Measurements from ENCODE around the gene PREX1. TPM values are rescaled to one million over a fixed set of nuclear protein-coding genes. Genes with fewer than 3 reads are reported as not detected.
A peak's percentile ranks its signal among the peaks of the same experiment; 100 is the strongest.
"Not testable (repeated sequence)": the region's sequence is repeated elsewhere in the genome, so short reads cannot be mapped to it uniquely, and the experiment has no call there.

Gene PREX1
- total RNA-seq, 1 donor from 2014 or later: 78.2 TPM

GRCh38 chr20:48782053-48782452 is 45.7 kb downstream of the PREX1 start:
- H3K9me3 ChIP-seq: peaks cover 10% of the 10 kb centered on the region
- H3K27me3 ChIP-seq (ENCODE audit: low read depth): peaks cover 8% of the 10 kb centered on the region
- ATAC-seq (no peak), DNase-seq (no peak)
- no peaks in the 10 kb centered on the region for H3K36me3 ChIP-seq
- TF ChIP-seq, protein P1, sequence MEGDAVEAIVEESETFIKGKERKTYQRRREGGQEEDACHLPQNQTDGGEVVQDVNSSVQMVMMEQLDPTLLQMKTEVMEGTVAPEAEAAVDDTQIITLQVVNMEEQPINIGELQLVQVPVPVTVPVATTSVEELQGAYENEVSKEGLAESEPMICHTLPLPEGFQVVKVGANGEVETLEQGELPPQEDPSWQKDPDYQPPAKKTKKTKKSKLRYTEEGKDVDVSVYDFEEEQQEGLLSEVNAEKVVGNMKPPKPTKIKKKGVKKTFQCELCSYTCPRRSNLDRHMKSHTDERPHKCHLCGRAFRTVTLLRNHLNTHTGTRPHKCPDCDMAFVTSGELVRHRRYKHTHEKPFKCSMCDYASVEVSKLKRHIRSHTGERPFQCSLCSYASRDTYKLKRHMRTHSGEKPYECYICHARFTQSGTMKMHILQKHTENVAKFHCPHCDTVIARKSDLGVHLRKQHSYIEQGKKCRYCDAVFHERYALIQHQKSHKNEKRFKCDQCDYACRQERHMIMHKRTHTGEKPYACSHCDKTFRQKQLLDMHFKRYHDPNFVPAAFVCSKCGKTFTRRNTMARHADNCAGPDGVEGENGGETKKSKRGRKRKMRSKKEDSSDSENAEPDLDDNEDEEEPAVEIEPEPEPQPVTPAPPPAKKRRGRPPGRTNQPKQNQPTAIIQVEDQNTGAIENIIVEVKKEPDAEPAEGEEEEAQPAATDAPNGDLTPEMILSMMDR (IDR thresholded peaks at IDR 0.05): no peak
- intact Hi-C loops (cut with DNase I): no loop called here
- H3K4me1 ChIP-seq: peaks cover 56% of the 10 kb centered on the region
- no peak overlapping the region for H3K27ac ChIP-seq
- no peak overlapping the region for H3K4me3 ChIP-seq

GRCh38 chr20:48781634-48782033 is 46.2 kb downstream of the PREX1 start:
- intact Hi-C loops (cut with DNase I): no loop called here
- ATAC-seq: no peak

DNA sequence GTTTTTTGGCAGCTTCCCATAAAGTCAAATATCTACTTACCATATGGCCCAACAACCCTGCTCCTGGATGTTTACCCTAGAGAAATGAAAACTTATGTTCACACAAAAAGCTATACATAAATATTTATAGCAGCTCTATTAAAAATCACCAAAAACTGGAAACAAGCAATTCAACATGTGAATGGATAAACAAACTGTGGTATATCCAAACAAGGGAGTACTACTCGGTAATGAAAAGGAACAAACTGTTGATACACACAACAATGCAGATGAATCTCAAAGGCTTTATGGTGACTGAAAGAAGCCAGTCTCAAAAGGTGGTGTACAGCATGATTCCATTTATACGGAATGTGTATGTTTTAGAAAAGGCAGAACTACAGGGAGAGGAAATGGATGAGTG is 48.4 kb downstream of the PREX1 start:
- H3K27me3 ChIP-seq (ENCODE audit: low read depth): no peaks in the 10 kb centered on the region
- no peak overlapping the region for H3K27ac ChIP-seq
- ATAC-seq (no peak), DNase-seq (no peak)
- peaks cover 10% of the 10 kb centered on the region for H3K9me3 ChIP-seq
- H3K36me3 ChIP-seq: no peaks in the 10 kb centered on the region
- H3K4me1 ChIP-seq: peaks cover 59% of the 10 kb centered on the region
- intact Hi-C loops (cut with DNase I): no loop called here
- TF ChIP-seq, protein P1 (IDR thresholded peaks at IDR 0.05): no peak
- no peak overlapping the region for H3K4me3 ChIP-seq

More at GRCh38 chr20:48781634-48782033, 46.2 kb downstream of the PREX1 start:
- DNase-seq: no peak
- TF ChIP-seq, protein P1 (IDR thresholded peaks at IDR 0.05): no peak
- no peaks in the 10 kb centered on the region for H3K36me3 ChIP-seq
- H3K4me3 ChIP-seq: no peak overlapping the region
- peaks cover 8% of the 10 kb centered on the region for H3K27me3 ChIP-seq (ENCODE audit: low read depth)
- H3K27ac ChIP-seq: no peak overlapping the region
- peaks cover 56% of the 10 kb centered on the region for H3K4me1 ChIP-seq
- peaks cover 10% of the 10 kb centered on the region for H3K9me3 ChIP-seq

DNA sequence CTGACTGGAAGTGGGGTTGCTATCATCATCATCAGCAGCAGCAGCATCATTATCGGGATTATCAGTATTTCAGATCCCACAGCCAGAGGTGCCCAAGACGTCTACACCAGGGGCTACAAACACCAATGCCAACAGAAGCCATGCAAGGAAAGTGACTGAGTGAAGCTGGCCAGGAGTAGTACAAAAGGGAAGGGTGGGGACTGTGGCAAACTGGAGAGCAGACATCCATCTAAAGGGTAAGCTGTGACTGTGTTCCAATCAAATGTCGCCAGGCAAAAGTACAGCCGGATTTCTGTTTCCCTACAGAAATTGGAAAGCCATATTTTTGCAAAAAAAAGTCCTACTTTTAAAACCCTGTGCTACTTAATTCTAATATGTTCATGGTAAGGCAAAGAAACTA is 50.0 kb downstream of the PREX1 start:
- no peak overlapping the region for H3K27ac ChIP-seq
- DNase-seq: no peak
- H3K4me3 ChIP-seq: no peak overlapping the region
- ATAC-seq: no peak
- H3K36me3 ChIP-seq: no peaks in the 10 kb centered on the region
- no peaks in the 10 kb centered on the region for H3K27me3 ChIP-seq (ENCODE audit: low read depth)
- TF ChIP-seq, protein P1 (IDR thresholded peaks at IDR 0.05): no peak
- peaks cover 60% of the 10 kb centered on the region for H3K4me1 ChIP-seq
- intact Hi-C loops (cut with DNase I): no loop called here
- peaks cover 10% of the 10 kb centered on the region for H3K9me3 ChIP-seq

GRCh38 chr20:48777005-48777404 is 50.8 kb downstream of the PREX1 start:
- DNase-seq (no peak), ATAC-seq (peak in 1 of 2 donors; percentile 38)
- no peaks in the 10 kb centered on the region for H3K36me3 ChIP-seq
- intact Hi-C loops (cut with DNase I): no loop called here
- peaks cover 62% of the 10 kb centered on the region for H3K4me1 ChIP-seq
- peaks cover 10% of the 10 kb centered on the region for H3K9me3 ChIP-seq
- H3K27me3 ChIP-seq (ENCODE audit: low read depth): no peaks in the 10 kb centered on the region
- TF ChIP-seq, protein P1 (IDR thresholded peaks at IDR 0.05): no peak
- H3K27ac ChIP-seq: peak overlapping the region; percentile 62
- no peak overlapping the region for H3K4me3 ChIP-seq

DNA sequence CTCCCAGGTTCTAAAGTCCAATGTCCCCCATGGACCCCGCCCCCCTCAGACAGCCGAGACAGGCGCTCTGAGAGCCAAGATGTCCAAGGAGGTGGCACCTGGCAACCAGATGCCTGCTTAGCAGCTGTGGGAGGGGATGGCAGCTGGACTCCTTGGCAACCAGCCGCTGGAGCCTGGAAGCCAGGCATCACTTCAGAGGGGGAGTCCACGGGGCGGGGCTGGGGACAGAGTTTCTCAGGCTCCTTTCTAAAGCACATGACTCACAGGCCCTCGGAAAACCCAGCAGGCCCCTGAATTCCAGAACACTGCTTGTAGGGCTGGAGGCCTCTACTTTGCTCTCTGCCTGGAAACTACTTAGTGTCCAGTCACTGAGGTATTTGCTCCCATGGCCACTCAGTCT is 51.5 kb downstream of the PREX1 start:
- Histone ChIP-seq H3K27me3 (ENCODE audit: low read depth) (no peaks in the 10 kb centered on the region), H3K36me3 (no peaks in the 10 kb centered on the region), H3K9me3 (peaks cover 10% of the 10 kb centered on the region), H3K4me1 (peaks cover 63% of the 10 kb centered on the region), H3K4me3 (no peak overlapping the region), H3K27ac (peak overlapping the region; percentile 62)
- DNase-seq (no peak), ATAC-seq (no peak)
- TF ChIP-seq, protein P1 (IDR thresholded peaks at IDR 0.05): no peak
- intact Hi-C loops (cut with DNase I): no loop called here

DNA sequence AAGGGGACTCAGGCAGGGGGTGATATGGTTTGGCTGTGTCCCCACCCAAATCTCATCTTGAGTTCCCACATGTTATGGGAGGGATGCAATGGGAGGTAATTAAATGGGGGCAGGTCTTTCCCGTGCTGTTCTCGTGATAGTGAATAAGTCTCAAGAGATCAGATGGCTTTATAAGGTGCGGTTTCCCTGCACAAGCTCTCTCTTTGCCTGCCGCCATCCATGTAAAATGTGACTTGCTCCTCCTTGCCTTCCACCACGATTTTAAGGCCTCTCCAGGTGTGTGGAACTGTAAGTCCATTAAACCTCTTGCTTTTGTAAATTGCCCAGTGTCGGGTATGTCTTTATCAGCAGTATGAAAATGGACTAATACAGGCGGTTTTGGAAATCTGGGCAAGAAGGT is 52.3 kb downstream of the PREX1 start:
- ATAC-seq; intact Hi-C loops (cut with DNase I); H3K27ac ChIP-seq; H3K36me3 ChIP-seq; H3K4me3 ChIP-seq; H3K27me3 ChIP-seq (ENCODE audit: low read depth); DNase-seq: not testable (repeated sequence)
- Histone ChIP-seq H3K4me1 (peaks cover 71% of the 10 kb centered on the region), H3K9me3 (peaks cover 10% of the 10 kb centered on the region)

All from lower lobe of right lung (tissue), 2 donors.